HG02623 (cell line): ENCODE measurements around the gene HARBI1.

ENCODE experiments used
- ATAC-seq: cut with Tn5 transposase; IDR thresholded peaks from one replicate; pipeline ENCODE4 v1.9.1; 2021; ENCODE audit warnings: moderate library complexity; ENCODE audit not compliant: unreplicated experiment

The HARBI1 gene

DNA sequence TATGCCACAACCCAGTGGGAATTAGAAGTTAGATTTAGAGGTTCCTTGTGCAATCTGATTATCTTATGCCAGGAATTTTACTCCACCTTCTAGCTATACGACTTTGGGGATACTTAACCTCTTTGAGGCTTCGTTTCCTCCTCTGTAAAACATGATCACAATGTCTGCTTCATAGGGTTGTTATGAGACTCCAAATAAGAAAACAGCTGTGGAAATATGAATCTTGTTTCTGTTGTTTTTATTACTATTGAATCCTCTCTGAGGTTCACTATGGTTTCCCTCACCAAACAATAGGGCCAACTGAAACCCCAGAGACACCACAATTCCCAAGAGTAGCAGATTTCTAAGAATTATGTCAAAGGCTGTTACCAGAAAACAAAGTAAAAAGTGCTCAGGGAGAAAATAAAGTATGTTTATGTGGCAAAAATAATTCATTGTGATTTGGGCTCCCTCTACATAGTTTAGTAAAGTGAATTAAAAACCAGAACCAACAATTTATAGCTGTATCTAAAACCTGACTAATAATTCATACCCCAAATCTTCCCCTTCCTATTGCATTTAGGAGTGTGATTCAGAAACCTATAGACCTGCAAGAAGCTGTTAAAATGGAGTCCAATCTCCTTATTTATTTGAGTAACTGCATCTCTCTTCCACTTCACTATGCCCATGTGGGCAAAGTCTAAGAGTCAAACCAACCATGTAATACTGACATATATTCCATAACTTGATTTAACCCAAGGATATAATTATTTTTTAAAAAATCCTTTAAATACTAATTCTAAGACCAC, 61.6 kb downstream of the HARBI1 start:
- no peak for ATAC-seq

DNA sequence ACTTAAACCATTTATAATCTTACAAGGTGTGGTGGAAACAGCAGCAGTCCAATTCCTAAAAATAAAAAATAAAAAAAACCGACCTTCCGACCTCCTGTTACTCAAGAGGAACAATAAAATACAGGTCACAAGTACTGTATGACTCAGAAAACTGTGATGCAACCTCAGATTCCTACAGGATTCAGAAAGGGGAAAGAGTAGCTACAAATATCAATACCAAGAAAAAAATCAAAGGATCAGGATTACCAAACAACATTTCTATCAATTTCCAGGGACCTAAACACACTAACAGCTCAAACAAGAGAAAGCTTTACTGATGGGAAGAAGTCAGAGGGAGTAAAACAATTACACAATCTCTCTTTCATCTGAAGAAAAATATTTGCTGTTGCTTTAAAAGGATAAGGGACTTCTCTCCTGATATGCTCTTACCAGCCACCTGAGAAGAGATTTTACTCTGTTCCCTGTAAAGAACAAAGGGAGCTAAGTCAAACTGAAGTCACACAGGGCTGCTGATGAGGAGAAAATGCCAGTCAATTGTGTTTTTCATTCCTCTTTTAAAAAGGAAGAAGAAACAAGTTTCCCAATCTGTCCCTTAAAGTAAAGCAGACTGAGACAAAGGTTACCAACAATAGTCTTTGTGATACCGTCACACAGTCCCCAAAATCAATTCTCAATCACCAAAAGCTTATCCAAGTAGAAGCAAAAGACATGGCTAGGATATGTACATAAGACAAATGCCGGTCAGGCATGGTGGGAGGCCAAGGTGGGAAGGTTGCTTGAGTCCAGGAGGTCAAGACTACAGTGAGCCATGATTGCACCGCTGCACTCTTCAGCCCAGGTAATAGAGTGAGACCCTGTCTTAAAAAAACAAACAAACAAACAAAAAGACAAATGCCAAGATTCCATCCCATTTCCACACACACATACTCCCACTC, 62.5 kb downstream of the HARBI1 start:
- ATAC-seq, result no peak

DNA sequence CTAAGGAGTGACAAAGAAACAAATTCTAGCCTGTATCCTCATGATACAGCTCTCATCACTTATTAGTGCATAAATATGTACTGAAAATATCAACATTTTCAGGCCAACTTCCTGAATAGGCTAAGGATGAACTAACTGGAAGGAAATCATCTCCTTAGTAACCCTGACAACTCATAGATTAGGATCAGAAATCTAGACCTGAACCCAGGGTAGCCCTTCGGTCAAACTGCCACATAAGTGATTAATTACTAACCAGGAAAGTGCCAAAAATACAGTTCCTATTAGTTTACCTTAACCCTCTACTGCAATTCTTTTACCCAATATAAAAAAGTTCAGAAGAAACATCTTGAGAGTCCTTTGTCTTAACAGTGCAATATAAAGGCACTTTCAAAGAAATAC, 63.2 kb downstream of the HARBI1 start:
- no peak for ATAC-seq
